Measurements from ENCODE around the gene AQP12B.

AQP12B gene

DNA sequence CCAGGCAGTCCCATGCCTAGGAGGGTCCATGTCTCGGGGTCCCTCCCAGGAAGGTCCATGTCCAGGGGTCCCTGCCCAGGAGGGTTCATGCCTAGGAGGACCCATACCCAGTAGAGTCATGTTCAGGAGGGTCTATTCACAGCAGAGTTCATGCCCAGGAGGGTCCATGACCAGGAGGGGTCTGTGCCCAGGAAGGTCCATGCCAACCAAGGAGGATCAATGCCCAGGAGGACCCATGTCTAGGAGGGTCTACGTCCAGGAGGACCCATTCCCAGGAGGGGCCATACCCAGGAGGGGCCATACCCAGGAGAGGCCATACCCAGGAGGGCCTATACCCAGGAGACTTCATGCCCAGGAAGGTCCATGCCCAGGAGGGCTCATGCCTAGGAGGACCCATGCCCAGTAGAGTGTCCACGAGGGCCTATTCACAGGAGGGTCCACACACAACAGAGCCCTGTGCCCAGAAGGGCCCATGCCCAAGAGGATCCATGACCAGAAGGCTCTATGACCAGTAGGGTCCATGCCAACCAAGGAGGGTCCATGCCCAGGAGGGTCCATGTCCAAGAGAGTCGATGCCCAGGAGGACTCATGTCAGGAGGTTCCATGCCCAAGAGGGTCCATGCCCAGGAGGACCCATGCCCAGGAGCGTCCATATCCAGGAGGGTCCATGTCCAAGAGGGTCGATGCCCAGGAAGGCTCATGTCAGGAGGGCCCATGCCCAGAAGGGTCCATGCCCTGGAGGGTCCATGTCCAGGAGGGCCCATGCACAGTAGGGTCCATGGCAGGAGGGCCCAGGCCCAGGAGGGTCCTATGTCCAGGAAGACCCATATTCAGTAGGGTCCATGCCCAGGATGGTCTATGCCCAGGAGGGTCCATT, 47.3 kb downstream of the AQP12B start:
- no peak for ATAC-seq
- TF ChIP-seq CREB5 (CRISPR knock-in tag; IDR thresholded peaks at IDR 0.05; ENCODE audit: low read depth): no peak
- TF ChIP-seq, protein P1, sequence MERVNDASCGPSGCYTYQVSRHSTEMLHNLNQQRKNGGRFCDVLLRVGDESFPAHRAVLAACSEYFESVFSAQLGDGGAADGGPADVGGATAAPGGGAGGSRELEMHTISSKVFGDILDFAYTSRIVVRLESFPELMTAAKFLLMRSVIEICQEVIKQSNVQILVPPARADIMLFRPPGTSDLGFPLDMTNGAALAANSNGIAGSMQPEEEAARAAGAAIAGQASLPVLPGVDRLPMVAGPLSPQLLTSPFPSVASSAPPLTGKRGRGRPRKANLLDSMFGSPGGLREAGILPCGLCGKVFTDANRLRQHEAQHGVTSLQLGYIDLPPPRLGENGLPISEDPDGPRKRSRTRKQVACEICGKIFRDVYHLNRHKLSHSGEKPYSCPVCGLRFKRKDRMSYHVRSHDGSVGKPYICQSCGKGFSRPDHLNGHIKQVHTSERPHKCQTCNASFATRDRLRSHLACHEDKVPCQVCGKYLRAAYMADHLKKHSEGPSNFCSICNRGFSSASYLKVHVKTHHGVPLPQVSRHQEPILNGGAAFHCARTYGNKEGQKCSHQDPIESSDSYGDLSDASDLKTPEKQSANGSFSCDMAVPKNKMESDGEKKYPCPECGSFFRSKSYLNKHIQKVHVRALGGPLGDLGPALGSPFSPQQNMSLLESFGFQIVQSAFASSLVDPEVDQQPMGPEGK (CRISPR knock-in tag; IDR thresholded peaks at IDR 0.05; ENCODE audit: borderline replicate concordance): no peak

GRCh38 chr2:240632306-240632721, 50.4 kb downstream of the AQP12B start:
- TF ChIP-seq, protein P1 (CRISPR knock-in tag; IDR thresholded peaks at IDR 0.05; ENCODE audit: borderline replicate concordance): no peak
- no peak for TF ChIP-seq ZNF565 (CRISPR knock-in tag; conservative IDR thresholded peaks at IDR 0.05; ENCODE audit: low read depth)
- TF ChIP-seq CSDC2 (CRISPR knock-in tag; IDR thresholded peaks at IDR 0.05): no peak
- TF ChIP-seq ESRRG (CRISPR knock-in tag; IDR thresholded peaks at IDR 0.05): no peak
- no peak for TF ChIP-seq OSR1 (CRISPR knock-in tag; IDR thresholded peaks at IDR 0.05)
- no peak for TF ChIP-seq TCF4 (CRISPR knock-in tag; IDR thresholded peaks at IDR 0.05; ENCODE audit: borderline replicate concordance)
- TF ChIP-seq CSRNP3 (CRISPR knock-in tag; IDR thresholded peaks at IDR 0.05): no peak
- no peak for TF ChIP-seq SNAI2 (CRISPR knock-in tag; IDR thresholded peaks at IDR 0.05)
- TF ChIP-seq TSHZ2 (CRISPR knock-in tag; IDR thresholded peaks at IDR 0.05): no peak
- TF ChIP-seq ZNF70 (CRISPR knock-in tag; IDR thresholded peaks at IDR 0.05): no peak
- TF ChIP-seq TOX (CRISPR knock-in tag; IDR thresholded peaks at IDR 0.05; ENCODE audit: borderline replicate concordance): no peak
- TF ChIP-seq ZFP3 (CRISPR knock-in tag; IDR thresholded peaks at IDR 0.05): no peak
- TF ChIP-seq, protein P2, sequence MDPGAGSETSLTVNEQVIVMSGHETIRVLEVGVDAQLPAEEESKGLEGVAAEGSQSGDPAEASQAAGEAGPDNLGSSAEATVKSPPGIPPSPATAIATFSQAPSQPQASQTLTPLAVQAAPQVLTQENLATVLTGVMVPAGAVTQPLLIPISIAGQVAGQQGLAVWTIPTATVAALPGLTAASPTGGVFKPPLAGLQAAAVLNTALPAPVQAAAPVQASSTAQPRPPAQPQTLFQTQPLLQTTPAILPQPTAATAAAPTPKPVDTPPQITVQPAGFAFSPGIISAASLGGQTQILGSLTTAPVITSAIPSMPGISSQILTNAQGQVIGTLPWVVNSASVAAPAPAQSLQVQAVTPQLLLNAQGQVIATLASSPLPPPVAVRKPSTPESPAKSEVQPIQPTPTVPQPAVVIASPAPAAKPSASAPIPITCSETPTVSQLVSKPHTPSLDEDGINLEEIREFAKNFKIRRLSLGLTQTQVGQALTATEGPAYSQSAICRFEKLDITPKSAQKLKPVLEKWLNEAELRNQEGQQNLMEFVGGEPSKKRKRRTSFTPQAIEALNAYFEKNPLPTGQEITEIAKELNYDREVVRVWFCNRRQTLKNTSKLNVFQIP (CRISPR knock-in tag; IDR thresholded peaks at IDR 0.05; ENCODE audit: borderline replicate concordance, low read depth): no peak
- TF ChIP-seq PPARA (CRISPR knock-in tag; IDR thresholded peaks at IDR 0.05; ENCODE audit: borderline replicate concordance): no peak
- TF ChIP-seq ARNTL (CRISPR knock-in tag; IDR thresholded peaks at IDR 0.05; ENCODE audit: borderline replicate concordance, low read depth): no peak
- no peak for TF ChIP-seq BACH2 (CRISPR knock-in tag; IDR thresholded peaks at IDR 0.05; ENCODE audit: borderline replicate concordance)
- TF ChIP-seq ZNF8 (CRISPR knock-in tag; IDR thresholded peaks at IDR 0.05): no peak
- TF ChIP-seq RARB (CRISPR knock-in tag; IDR thresholded peaks at IDR 0.05): no peak
- TF ChIP-seq ZC3H10 (CRISPR knock-in tag; IDR thresholded peaks at IDR 0.05): no peak
- ATAC-seq: no peak

All from SK-N-SH treated with all-trans-retinoic acid at 6 μM for 48 hours (cell line).